Prostate gland (tissue), 2 donors: Measurements from ENCODE around the gene SYT7. TPM values are rescaled to one million over a fixed set of nuclear protein-coding genes. Genes with fewer than 3 reads are reported as not detected.

Source experiments
- DNase-seq: peaks from one replicate; pipeline ENCODE4 v3.0.0-alpha.2; 2019; ENCODE audit warnings: low spot score
- H3K27ac ChIP-seq, 2 donors: fragments of 200-600 bp; sonication (generic); 2 replicates each; pipeline ENCODE4 v1.5.1; 2017 to 2019
- H3K27me3 ChIP-seq: fragments of 200-600 bp; sonication (generic); replicated peaks from 2 replicates; pipeline ENCODE4 v1.5.1; 2019; ENCODE audit not compliant: insufficient read depth
- H3K36me3 ChIP-seq, 2 donors: fragments of 200-600 bp; sonication (generic); 1 replicate in 1 of 2; 2 replicates in 1 of 2; pipeline versions ENCODE4 v1.5.1 to v1.8.1; 2017 to 2019
- H3K4me1 ChIP-seq: fragments of 200-600 bp; sonication (generic); replicated peaks from 2 replicates; pipeline ENCODE4 v1.5.1; 2019
- H3K4me3 ChIP-seq, 2 donors: fragments of 200-600 bp; sonication (generic); 2 replicates each; pipeline ENCODE4 v1.5.1; 2017 to 2019
- H3K9me3 ChIP-seq: fragments of 200-600 bp; sonication (generic); 2 replicates; pipeline ENCODE4 v1.5.1; 2017
- CTCF ChIP-seq, 4 experiments: fragments of 200-600 bp in 2 of 4; fragments of 450-650 bp in 2 of 4; sonication (generic) in 2 of 4; IDR thresholded peaks; 1 replicate in 3 of 4; 2 replicates in 1 of 4; pipeline ENCODE4 v1.5.1; 2016 to 2019; ENCODE audit warnings: antibody characterized with exemption in 4 of 4, mild to moderate bottlenecking in 2 of 4, moderate library complexity in 2 of 4
- POLR2A ChIP-seq: fragments of 450-650 bp; IDR thresholded peaks from one replicate; pipeline ENCODE4 v1.6.1; 2016; ENCODE audit warnings: antibody characterized with exemption, mild to moderate bottlenecking
- POLR2AphosphoS5 ChIP-seq: sonication (generic); formaldehyde crosslinking; IDR thresholded peaks from one replicate; pipeline ENCODE4 v1.6.1; 2017; ENCODE audit warnings: antibody characterized with exemption
- WGBS: methylation state at CpG from one replicate; pipeline ENCODE4 v1.1.5; 2018; 5-methylcytosine and 5-hydroxymethylcytosine counted together
- intact Hi-C: fragments of 100-400 bp; cut with DNase I; formaldehyde crosslinking; loops from one replicate; pipeline ENCODE4 v1.14.2; 2022
- total RNA-seq, 2 donors: library from RNA; depleted of rRNA; stranded (reverse); fragments of >200 nt; gene quantifications; one replicate each; pipeline ENCODE4 v1.1.0, GENCODE V29; 2016

The SYT7 gene
- total RNA-seq, 2 donors from 2014 or later: 114 to 199 TPM

- Histone ChIP-seq H3K4me1 (peaks cover 2% of the 10 kb centered on the region), H3K36me3 (no peaks in the 10 kb centered on the region), H3K4me3 (no peak overlapping the region), H3K27ac (no peak overlapping the region), H3K9me3 (no peaks in the 10 kb centered on the region), H3K27me3 (no peaks in the 10 kb centered on the region)
- intact Hi-C loops: loop anchor here (2.0 to 10.0 kb wide), 3 partner anchors 40 to 258 kb away; no protein-coding TSS in a partner anchor
- DNase-seq: no peak
- 89% methylated on average over 3 of the region's 3 CpGs for WGBS
- TF ChIP-seq POLR2AphosphoS5: no peak
- TF ChIP-seq CTCF (IDR thresholded peaks at IDR 0.05): no peak
- no peak for TF ChIP-seq POLR2A
These were observed 104.5 kb downstream of the SYT7 start for GRCh38 chr11:61476371-61476770.

GRCh38 chr11:61475433-61475832 is 105.4 kb downstream of the SYT7 start:
- Histone ChIP-seq H3K27me3 (no peaks in the 10 kb centered on the region), H3K27ac (no peak overlapping the region), H3K36me3 (no peaks in the 10 kb centered on the region), H3K9me3 (no peaks in the 10 kb centered on the region), H3K4me1 (peaks cover 2% of the 10 kb centered on the region), H3K4me3 (no peak overlapping the region)
- TF ChIP-seq POLR2A (no peak), CTCF (IDR thresholded peaks at IDR 0.05) (no peak), POLR2AphosphoS5 (no peak)
- intact Hi-C loops: loop anchor here (10.0 kb wide), 2 partner anchors 159 to 259 kb away; no protein-coding TSS in a partner anchor
- WGBS: 100% methylated on average over 1 of the region's 1 CpG
- DNase-seq: no peak

GRCh38 chr11:61474013-61474643 is 106.7 kb downstream of the SYT7 start:
- H3K4me3 ChIP-seq: no peak overlapping the region
- WGBS: 80% methylated on average over 6 of the region's 6 CpGs
- H3K4me1 ChIP-seq: peaks cover 2% of the 10 kb centered on the region
- no peaks in the 10 kb centered on the region for H3K9me3 ChIP-seq
- no peak overlapping the region for H3K27ac ChIP-seq
- TF ChIP-seq POLR2AphosphoS5 (no peak), CTCF (IDR thresholded peaks at IDR 0.05) (no peak), POLR2A (no peak)
- no peak for DNase-seq
- no peaks in the 10 kb centered on the region for H3K27me3 ChIP-seq
- no peaks in the 10 kb centered on the region for H3K36me3 ChIP-seq
- intact Hi-C loops: loop anchor here (10.0 kb wide), 2 partner anchors 161 to 261 kb away; no protein-coding TSS in a partner anchor

GRCh38 chr11:61473370-61474012 is 107.4 kb downstream of the SYT7 start:
- no peaks in the 10 kb centered on the region for H3K36me3 ChIP-seq
- DNase-seq: no peak
- 79% methylated on average over 3 of the region's 3 CpGs for WGBS
- intact Hi-C loops: loop anchor here (10.0 kb wide), 2 partner anchors 161 to 261 kb away; no protein-coding TSS in a partner anchor
- no peak for TF ChIP-seq POLR2AphosphoS5
- no peak for TF ChIP-seq CTCF (IDR thresholded peaks at IDR 0.05)
- no peak for TF ChIP-seq POLR2A
- H3K4me1 ChIP-seq: peaks cover 2% of the 10 kb centered on the region
- no peaks in the 10 kb centered on the region for H3K27me3 ChIP-seq
- no peak overlapping the region for H3K27ac ChIP-seq
- no peak overlapping the region for H3K4me3 ChIP-seq
- H3K9me3 ChIP-seq: no peaks in the 10 kb centered on the region
